ENCODE data around the gene PPP2R5C.

Gene PPP2R5C

DNA sequence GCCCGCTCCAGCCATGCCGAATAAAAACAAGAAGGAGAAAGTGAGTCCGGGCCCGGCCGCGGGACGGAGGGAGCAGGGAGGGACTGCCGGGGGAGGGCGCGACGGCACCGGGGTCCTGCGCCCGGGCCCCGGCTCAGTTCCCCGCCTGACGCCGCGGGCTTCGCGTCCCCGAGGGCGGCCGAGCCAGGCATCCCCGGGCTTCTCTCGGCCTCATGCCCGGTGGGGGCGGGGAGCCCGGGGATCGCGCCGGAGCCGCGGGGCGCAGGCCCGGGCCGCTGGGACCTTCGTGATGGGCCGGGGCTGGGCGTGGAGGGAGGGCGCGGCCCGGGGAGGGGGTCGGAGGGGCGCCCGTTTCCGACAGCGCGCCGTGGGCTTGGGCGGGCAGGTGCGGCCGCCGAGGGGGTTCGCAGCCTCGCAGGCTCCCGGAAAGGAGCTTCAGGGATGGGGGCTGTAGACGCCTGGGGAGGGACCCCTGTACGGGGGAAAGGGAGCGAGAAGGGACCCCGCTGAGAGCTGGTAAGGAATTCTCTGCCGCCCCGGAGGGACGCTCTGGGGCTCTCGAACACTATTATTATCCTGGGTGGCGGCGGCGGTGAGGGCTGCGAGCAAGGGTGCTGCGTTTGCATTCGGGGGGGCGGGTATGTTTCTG, 496 bp downstream of the PPP2R5C start (continued):
- TF ChIP-seq ZBTB21 (tag by site-specific recombination; IDR thresholded peaks at IDR 0.05), result no peak
- TF ChIP-seq REPIN1 (tag by site-specific recombination; IDR thresholded peaks at IDR 0.05; ENCODE audit: low read depth), result no peak
- TF ChIP-seq, protein P1, sequence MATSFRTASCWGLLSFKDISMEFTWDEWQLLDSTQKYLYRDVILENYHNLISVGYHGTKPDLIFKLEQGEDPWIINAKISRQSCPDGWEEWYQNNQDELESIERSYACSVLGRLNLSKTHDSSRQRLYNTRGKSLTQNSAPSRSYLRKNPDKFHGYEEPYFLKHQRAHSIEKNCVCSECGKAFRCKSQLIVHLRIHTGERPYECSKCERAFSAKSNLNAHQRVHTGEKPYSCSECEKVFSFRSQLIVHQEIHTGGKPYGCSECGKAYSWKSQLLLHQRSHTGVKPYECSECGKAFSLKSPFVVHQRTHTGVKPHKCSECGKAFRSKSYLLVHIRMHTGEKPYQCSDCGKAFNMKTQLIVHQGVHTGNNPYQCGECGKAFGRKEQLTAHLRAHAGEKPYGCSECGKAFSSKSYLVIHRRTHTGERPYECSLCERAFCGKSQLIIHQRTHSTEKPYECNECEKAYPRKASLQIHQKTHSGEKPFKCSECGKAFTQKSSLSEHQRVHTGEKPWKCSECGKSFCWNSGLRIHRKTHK (tag by site-specific recombination; IDR thresholded peaks at IDR 0.05), result no peak
- TF ChIP-seq, protein P2, sequence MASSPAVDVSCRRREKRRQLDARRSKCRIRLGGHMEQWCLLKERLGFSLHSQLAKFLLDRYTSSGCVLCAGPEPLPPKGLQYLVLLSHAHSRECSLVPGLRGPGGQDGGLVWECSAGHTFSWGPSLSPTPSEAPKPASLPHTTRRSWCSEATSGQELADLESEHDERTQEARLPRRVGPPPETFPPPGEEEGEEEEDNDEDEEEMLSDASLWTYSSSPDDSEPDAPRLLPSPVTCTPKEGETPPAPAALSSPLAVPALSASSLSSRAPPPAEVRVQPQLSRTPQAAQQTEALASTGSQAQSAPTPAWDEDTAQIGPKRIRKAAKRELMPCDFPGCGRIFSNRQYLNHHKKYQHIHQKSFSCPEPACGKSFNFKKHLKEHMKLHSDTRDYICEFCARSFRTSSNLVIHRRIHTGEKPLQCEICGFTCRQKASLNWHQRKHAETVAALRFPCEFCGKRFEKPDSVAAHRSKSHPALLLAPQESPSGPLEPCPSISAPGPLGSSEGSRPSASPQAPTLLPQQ (tag by site-specific recombination; IDR thresholded peaks at IDR 0.05), result no peak
- TF ChIP-seq, protein P3, sequence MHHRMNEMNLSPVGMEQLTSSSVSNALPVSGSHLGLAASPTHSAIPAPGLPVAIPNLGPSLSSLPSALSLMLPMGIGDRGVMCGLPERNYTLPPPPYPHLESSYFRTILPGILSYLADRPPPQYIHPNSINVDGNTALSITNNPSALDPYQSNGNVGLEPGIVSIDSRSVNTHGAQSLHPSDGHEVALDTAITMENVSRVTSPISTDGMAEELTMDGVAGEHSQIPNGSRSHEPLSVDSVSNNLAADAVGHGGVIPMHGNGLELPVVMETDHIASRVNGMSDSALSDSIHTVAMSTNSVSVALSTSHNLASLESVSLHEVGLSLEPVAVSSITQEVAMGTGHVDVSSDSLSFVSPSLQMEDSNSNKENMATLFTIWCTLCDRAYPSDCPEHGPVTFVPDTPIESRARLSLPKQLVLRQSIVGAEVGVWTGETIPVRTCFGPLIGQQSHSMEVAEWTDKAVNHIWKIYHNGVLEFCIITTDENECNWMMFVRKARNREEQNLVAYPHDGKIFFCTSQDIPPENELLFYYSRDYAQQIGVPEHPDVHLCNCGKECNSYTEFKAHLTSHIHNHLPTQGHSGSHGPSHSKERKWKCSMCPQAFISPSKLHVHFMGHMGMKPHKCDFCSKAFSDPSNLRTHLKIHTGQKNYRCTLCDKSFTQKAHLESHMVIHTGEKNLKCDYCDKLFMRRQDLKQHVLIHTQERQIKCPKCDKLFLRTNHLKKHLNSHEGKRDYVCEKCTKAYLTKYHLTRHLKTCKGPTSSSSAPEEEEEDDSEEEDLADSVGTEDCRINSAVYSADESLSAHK (tag by site-specific recombination; IDR thresholded peaks at IDR 0.05), result no peak
- TF ChIP-seq ZNF747 (tag by site-specific recombination; IDR thresholded peaks at IDR 0.05), result no peak
- TF ChIP-seq ZNF10 (tag by site-specific recombination; IDR thresholded peaks at IDR 0.05), result no peak
- TF ChIP-seq, protein P4, sequence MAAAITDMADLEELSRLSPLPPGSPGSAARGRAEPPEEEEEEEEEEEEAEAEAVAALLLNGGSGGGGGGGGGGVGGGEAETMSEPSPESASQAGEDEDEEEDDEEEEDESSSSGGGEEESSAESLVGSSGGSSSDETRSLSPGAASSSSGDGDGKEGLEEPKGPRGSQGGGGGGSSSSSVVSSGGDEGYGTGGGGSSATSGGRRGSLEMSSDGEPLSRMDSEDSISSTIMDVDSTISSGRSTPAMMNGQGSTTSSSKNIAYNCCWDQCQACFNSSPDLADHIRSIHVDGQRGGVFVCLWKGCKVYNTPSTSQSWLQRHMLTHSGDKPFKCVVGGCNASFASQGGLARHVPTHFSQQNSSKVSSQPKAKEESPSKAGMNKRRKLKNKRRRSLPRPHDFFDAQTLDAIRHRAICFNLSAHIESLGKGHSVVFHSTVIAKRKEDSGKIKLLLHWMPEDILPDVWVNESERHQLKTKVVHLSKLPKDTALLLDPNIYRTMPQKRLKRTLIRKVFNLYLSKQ (tag by site-specific recombination; IDR thresholded peaks at IDR 0.05; ENCODE audit: borderline replicate concordance), result no peak
- TF ChIP-seq ZNF202 (tag by site-specific recombination; IDR thresholded peaks at IDR 0.05; ENCODE audit: borderline replicate concordance), result no peak
- no peak for TF ChIP-seq ZNF623 (tag by site-specific recombination; IDR thresholded peaks at IDR 0.05)
- TF ChIP-seq MZF1 (tag by site-specific recombination; IDR thresholded peaks at IDR 0.05; ENCODE audit: borderline replicate concordance), result no peak
- TF ChIP-seq, protein P5, sequence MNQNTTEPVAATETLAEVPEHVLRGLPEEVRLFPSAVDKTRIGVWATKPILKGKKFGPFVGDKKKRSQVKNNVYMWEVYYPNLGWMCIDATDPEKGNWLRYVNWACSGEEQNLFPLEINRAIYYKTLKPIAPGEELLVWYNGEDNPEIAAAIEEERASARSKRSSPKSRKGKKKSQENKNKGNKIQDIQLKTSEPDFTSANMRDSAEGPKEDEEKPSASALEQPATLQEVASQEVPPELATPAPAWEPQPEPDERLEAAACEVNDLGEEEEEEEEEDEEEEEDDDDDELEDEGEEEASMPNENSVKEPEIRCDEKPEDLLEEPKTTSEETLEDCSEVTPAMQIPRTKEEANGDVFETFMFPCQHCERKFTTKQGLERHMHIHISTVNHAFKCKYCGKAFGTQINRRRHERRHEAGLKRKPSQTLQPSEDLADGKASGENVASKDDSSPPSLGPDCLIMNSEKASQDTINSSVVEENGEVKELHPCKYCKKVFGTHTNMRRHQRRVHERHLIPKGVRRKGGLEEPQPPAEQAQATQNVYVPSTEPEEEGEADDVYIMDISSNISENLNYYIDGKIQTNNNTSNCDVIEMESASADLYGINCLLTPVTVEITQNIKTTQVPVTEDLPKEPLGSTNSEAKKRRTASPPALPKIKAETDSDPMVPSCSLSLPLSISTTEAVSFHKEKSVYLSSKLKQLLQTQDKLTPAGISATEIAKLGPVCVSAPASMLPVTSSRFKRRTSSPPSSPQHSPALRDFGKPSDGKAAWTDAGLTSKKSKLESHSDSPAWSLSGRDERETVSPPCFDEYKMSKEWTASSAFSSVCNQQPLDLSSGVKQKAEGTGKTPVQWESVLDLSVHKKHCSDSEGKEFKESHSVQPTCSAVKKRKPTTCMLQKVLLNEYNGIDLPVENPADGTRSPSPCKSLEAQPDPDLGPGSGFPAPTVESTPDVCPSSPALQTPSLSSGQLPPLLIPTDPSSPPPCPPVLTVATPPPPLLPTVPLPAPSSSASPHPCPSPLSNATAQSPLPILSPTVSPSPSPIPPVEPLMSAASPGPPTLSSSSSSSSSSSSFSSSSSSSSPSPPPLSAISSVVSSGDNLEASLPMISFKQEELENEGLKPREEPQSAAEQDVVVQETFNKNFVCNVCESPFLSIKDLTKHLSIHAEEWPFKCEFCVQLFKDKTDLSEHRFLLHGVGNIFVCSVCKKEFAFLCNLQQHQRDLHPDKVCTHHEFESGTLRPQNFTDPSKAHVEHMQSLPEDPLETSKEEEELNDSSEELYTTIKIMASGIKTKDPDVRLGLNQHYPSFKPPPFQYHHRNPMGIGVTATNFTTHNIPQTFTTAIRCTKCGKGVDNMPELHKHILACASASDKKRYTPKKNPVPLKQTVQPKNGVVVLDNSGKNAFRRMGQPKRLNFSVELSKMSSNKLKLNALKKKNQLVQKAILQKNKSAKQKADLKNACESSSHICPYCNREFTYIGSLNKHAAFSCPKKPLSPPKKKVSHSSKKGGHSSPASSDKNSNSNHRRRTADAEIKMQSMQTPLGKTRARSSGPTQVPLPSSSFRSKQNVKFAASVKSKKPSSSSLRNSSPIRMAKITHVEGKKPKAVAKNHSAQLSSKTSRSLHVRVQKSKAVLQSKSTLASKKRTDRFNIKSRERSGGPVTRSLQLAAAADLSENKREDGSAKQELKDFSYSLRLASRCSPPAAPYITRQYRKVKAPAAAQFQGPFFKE (tag by site-specific recombination; IDR thresholded peaks at IDR 0.05; ENCODE audit: borderline replicate concordance), result no peak
- no peak for TF ChIP-seq ZNF133 (tag by site-specific recombination; IDR thresholded peaks at IDR 0.05)
- TF ChIP-seq, protein P6, sequence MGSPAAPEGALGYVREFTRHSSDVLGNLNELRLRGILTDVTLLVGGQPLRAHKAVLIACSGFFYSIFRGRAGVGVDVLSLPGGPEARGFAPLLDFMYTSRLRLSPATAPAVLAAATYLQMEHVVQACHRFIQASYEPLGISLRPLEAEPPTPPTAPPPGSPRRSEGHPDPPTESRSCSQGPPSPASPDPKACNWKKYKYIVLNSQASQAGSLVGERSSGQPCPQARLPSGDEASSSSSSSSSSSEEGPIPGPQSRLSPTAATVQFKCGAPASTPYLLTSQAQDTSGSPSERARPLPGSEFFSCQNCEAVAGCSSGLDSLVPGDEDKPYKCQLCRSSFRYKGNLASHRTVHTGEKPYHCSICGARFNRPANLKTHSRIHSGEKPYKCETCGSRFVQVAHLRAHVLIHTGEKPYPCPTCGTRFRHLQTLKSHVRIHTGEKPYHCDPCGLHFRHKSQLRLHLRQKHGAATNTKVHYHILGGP (tag by site-specific recombination; IDR thresholded peaks at IDR 0.05), result no peak
- TF ChIP-seq, protein P7, sequence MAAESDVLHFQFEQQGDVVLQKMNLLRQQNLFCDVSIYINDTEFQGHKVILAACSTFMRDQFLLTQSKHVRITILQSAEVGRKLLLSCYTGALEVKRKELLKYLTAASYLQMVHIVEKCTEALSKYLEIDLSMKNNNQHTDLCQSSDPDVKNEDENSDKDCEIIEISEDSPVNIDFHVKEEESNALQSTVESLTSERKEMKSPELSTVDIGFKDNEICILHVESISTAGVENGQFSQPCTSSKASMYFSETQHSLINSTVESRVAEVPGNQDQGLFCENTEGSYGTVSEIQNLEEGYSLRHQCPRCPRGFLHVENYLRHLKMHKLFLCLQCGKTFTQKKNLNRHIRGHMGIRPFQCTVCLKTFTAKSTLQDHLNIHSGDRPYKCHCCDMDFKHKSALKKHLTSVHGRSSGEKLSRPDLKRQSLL (tag by site-specific recombination; IDR thresholded peaks at IDR 0.05), result no peak
- TF ChIP-seq ZNF529 (tag by site-specific recombination; IDR thresholded peaks at IDR 0.05; ENCODE audit: insufficient replicate concordance), result no peak
- no peak for TF ChIP-seq GLI4 (tag by site-specific recombination; IDR thresholded peaks at IDR 0.05)
- TF ChIP-seq ZBTB17 (tag by site-specific recombination; IDR thresholded peaks at IDR 0.05), result no peak
- TF ChIP-seq ZNF768 (tag by site-specific recombination; IDR thresholded peaks at IDR 0.05), result no peak
- no peak for TF ChIP-seq GLIS1 (tag by site-specific recombination; IDR thresholded peaks at IDR 0.05)
- no peak for TF ChIP-seq ZNF37A (tag by site-specific recombination; IDR thresholded peaks at IDR 0.05)
- no peak for TF ChIP-seq ZNF366 (tag by site-specific recombination; conservative IDR thresholded peaks at IDR 0.05)
- TF ChIP-seq ZNF266 (tag by site-specific recombination; IDR thresholded peaks at IDR 0.05; ENCODE audit: low read depth), result no peak

Data from HEK293 (cell line).